Measurements from ENCODE around the gene SERPINE1. TPM values are rescaled to one million over a fixed set of nuclear protein-coding genes. Genes with fewer than 3 reads are reported as not detected.

SERPINE1 gene
- total RNA-seq, 1 donor from 2014 or later = not detected

GRCh38 chr7:101169838-101170551 lies 43.1 kb downstream of the SERPINE1 start:
- Mint-ChIP-seq H3K9me3 (no peaks in the 10 kb centered on the region), H3K27me3 (peaks cover 68% of the 10 kb centered on the region), H3K27ac (no peak overlapping the region), H3K4me1 (peaks cover 70% of the 10 kb centered on the region), H3K36me3 (ENCODE audit: low read depth) (peaks cover 1% of the 10 kb centered on the region), H3K4me3 (no peak overlapping the region)
- ATAC-seq (ENCODE audit: low read depth) = peak; percentile 71
- peak; percentile 73 for DNase-seq
- intact Hi-C loops (cut with micrococcal nuclease) = loop anchor here (1.0 kb wide), 1 partner anchor 26 kb away; no protein-coding TSS in a partner anchor
- peak; percentile 70 for TF ChIP-seq CTCF (IDR thresholded peaks at IDR 0.05)
- ChIA-PET CTCF (interaction anchor here (1.0 to 2.8 kb wide), 3 partner anchors 23 to 26 kb away, joined by 3 to 11 read pairs (median 10); no protein-coding TSS in a partner anchor), POLR2A (interaction anchor here (0.8 kb wide), 1 partner anchor 26 kb away, joined by 7 read pairs; no protein-coding TSS in a partner anchor)

DNA sequence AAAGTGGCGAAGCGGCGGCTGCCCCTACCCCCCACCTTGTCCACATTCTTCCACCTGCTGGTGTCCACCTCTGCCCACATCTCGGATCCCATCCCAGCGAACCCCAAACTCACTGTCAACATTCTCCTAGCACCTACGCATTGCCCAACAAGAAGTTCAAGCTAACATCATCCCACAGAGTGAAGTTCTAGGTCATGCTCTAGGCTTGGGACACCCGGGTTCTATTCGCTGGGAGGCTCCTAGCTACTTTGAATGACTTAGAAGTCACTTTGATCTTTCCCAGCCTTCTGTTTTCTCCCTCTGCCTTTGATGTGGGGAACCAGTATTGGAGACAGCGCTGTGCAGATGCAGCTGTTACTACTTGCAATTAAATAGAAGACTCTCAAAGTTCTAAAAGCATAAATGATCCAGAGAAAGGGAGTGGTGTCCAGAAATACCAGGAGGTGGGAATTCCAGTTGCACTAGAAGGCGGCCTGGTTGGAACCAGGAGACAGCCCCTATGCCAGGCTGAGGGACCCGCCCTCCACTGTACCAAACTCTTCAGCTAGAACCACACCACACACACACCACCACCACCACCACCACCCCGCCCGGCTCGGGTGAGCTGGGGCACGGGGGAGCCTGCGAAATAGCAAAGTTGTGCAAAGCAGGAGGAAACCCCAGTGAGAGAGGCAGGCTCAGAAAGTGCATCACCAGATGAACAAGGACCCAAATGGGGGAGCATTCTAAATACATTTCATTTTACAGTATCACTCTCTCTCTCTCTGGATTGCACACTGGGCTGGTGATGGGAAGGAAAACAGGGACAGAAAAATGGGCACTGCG lies 43.9 kb downstream of the SERPINE1 start:
- DNase-seq = no peak
- peaks cover 69% of the 10 kb centered on the region for H3K27me3 Mint-ChIP-seq
- peak overlapping the region; percentile 38 for H3K27ac Mint-ChIP-seq
- no peak for TF ChIP-seq CTCF (IDR thresholded peaks at IDR 0.05)
- ChIA-PET CTCF (interaction anchor here (1.0 to 2.8 kb wide), 3 partner anchors 22 to 27 kb away, joined by 3 to 11 read pairs (median 10); no protein-coding TSS in a partner anchor), POLR2A (interaction anchor here (0.6 to 1.3 kb wide), 4 partner anchors 8 to 495 kb away, joined by 3 to 7 read pairs (median 3); no protein-coding TSS in a partner anchor)
- intact Hi-C loops (cut with micrococcal nuclease) = no loop called here
- ATAC-seq (ENCODE audit: low read depth) = no peak
- no peaks in the 10 kb centered on the region for H3K36me3 Mint-ChIP-seq (ENCODE audit: low read depth)
- no peak overlapping the region for H3K4me3 Mint-ChIP-seq
- H3K9me3 Mint-ChIP-seq = no peaks in the 10 kb centered on the region
- peaks cover 61% of the 10 kb centered on the region for H3K4me1 Mint-ChIP-seq

GRCh38 chr7:101171442-101171837 lies 44.5 kb downstream of the SERPINE1 start:
- no peaks in the 10 kb centered on the region for H3K9me3 Mint-ChIP-seq
- ChIA-PET POLR2A (interaction anchor here (0.9 to 1.3 kb wide), 2 partner anchors 8 to 29 kb away, joined by 3 read pairs; no protein-coding TSS in a partner anchor), CTCF (interaction anchor here (1.7 to 2.8 kb wide), 2 partner anchors 21 to 27 kb away, joined by 10 to 11 read pairs; no protein-coding TSS in a partner anchor)
- intact Hi-C loops (cut with micrococcal nuclease) = no loop called here
- no peak overlapping the region for H3K4me3 Mint-ChIP-seq
- TF ChIP-seq CTCF (IDR thresholded peaks at IDR 0.05) = no peak
- peak overlapping the region; percentile 38 for H3K27ac Mint-ChIP-seq
- peaks cover 55% of the 10 kb centered on the region for H3K4me1 Mint-ChIP-seq
- H3K27me3 Mint-ChIP-seq = peaks cover 70% of the 10 kb centered on the region
- ATAC-seq (ENCODE audit: low read depth) (no peak), DNase-seq (no peak)
- no peaks in the 10 kb centered on the region for H3K36me3 Mint-ChIP-seq (ENCODE audit: low read depth)

- peaks cover 73% of the 10 kb centered on the region for H3K27me3 Mint-ChIP-seq
- ChIA-PET CTCF (interaction anchor here (2.8 kb wide), 1 partner anchor 21 kb away, joined by 11 read pairs; no protein-coding TSS in a partner anchor), POLR2A (interaction anchor here (0.9 to 1.3 kb wide), 2 partner anchors 9 to 30 kb away, joined by 3 read pairs; no protein-coding TSS in a partner anchor)
- no peaks in the 10 kb centered on the region for H3K9me3 Mint-ChIP-seq
- intact Hi-C loops (cut with micrococcal nuclease) = loop anchor here (2.0 kb wide), 1 partner anchor 73 kb away; the partner anchor contains the start of gene FIS1
- DNase-seq (peak; percentile 26), ATAC-seq (ENCODE audit: low read depth) (peak; percentile 18)
- H3K27ac Mint-ChIP-seq = no peak overlapping the region
- TF ChIP-seq CTCF (IDR thresholded peaks at IDR 0.05) = no peak
- H3K4me3 Mint-ChIP-seq = no peak overlapping the region
- no peaks in the 10 kb centered on the region for H3K36me3 Mint-ChIP-seq (ENCODE audit: low read depth)
- peaks cover 49% of the 10 kb centered on the region for H3K4me1 Mint-ChIP-seq
Measured at GRCh38 chr7:101172005-101172853, 45.3 kb downstream of the SERPINE1 start.

All from activated B cell treated with CpG ODN at 0.5 μM for 24 hours (primary cell).